ENCODE results near the gene PSMG1. TPM values are rescaled to one million over a fixed set of nuclear protein-coding genes. Genes with fewer than 3 reads are reported as not detected.
A peak's percentile ranks its signal among the peaks of the same experiment; 100 is the strongest.

The PSMG1 gene, protein sequence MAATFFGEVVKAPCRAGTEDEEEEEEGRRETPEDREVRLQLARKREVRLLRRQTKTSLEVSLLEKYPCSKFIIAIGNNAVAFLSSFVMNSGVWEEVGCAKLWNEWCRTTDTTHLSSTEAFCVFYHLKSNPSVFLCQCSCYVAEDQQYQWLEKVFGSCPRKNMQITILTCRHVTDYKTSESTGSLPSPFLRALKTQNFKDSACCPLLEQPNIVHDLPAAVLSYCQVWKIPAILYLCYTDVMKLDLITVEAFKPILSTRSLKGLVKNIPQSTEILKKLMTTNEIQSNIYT
- 10 to 100 TPM; 12.9 to 53.5 (median 30.3) TPM for total RNA-seq

DNA sequence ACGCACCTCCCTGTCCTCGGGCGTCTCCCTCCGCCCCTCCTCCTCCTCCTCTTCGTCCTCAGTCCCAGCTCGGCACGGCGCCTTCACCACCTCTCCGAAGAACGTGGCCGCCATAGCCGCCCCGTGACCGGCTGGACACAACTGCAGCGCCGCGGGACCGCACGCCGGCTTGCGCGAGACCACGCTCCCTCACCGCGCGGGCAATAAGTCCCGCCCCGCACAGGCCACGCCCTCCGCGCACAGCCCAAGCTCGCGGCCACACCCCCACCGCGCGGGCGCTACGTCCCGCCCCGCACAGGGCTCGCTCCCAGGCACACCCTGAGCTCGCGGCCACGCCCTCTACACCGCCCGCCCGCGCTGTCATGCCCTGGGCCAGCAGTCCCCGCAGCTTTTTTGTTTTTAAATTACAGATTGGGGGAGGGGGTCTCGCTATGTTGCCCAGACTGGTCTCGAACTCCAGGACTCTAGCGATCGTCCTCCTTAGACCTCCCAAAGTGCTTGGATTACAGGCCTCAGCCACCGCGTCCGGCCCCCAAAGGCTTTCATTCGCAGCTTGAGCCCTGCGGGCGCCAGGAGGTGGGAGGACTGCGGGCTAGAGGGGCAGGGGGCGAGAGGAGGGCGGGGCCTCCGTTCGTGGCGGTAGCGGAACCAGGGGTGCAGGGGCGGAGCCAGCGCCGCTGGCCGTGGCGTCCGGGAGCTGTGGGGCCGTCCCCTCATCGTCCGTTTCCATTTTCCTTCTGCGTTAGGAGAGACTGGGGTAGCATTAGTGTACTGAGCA lies at the start of gene PSMG1:
Gene PSMG1, minus strand, starts transcription at position 180 of the 778 bp plus-strand sequence. Its CDS starts 66 bp downstream, at position 114.
- peak; percentile 84 to 86 for ATAC-seq
- Histone ChIP-seq H3K36me3 (peaks cover 0 to 18% of the 10 kb centered on the region in 2 donors), H3K4me1 (peaks cover 7 to 8% of the 10 kb centered on the region in 2 donors), H3K27me3 (no peaks in the 10 kb centered on the region), H3K27ac (peak within 1 kb of the TSS; percentile 88 to 97 (median 94)), H3K9me3 (no peaks in the 10 kb centered on the region), H3K4me3 (peak within 1 kb of the TSS; percentile 76 to 96 (median 82))
- peak; percentile 88 to 94 for DNase-seq
- intact Hi-C loops (cut with DNase I; ENCODE audit: low total_unique reads) = loop anchor here (1.0 to 5.0 kb wide), 4 partner anchors 129 to 376 kb away; partner anchors contain the start of genes ETS2 and SH3BGR
- in situ Hi-C loops (cut with MboI; ENCODE audit: low sequenced_read_pairs in 4 of 4) = loop anchor here in 3 of 4 donors (10.0 to 25.0 kb wide), 2 partner anchors 79 to 204 kb away; a partner anchor contains a TSS
- TF ChIP-seq, protein P1, sequence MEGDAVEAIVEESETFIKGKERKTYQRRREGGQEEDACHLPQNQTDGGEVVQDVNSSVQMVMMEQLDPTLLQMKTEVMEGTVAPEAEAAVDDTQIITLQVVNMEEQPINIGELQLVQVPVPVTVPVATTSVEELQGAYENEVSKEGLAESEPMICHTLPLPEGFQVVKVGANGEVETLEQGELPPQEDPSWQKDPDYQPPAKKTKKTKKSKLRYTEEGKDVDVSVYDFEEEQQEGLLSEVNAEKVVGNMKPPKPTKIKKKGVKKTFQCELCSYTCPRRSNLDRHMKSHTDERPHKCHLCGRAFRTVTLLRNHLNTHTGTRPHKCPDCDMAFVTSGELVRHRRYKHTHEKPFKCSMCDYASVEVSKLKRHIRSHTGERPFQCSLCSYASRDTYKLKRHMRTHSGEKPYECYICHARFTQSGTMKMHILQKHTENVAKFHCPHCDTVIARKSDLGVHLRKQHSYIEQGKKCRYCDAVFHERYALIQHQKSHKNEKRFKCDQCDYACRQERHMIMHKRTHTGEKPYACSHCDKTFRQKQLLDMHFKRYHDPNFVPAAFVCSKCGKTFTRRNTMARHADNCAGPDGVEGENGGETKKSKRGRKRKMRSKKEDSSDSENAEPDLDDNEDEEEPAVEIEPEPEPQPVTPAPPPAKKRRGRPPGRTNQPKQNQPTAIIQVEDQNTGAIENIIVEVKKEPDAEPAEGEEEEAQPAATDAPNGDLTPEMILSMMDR (IDR thresholded peaks at IDR 0.05 in 4 of 5, conservative IDR thresholded peaks at IDR 0.05 in 1 of 5) = no peak
- peak; percentile 88 to 92 for TF ChIP-seq POLR2A (IDR thresholded peaks at IDR 0.05)

DNA sequence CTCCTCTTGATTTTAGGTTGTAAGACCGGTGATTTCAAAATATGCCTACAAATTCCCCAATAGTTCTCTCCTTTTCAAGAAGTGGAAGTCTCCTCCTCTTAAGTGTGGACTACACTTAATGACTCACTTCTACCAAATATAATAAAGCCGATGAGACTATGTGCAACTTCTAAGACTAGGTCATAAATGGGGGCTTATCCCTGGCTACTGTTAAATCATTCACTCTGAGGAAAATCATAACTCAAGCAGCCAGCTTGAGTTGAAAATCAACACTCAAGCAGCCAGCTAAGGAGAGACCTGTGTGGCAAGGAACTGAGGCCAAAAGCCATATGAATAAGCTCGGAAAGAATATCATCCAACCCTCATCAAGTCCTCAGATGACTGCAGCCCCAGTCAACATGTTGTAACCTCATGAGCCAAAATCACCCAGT lies 49.6 kb upstream of the PSMG1 start:
- DNase-seq = no peak
- no peak overlapping the region for H3K4me3 ChIP-seq
- H3K27ac ChIP-seq = no peak overlapping the region
- H3K36me3 ChIP-seq = peaks cover 0 to 41% of the 10 kb centered on the region in 2 donors
- H3K9me3 ChIP-seq = no peaks in the 10 kb centered on the region
- no peak for ATAC-seq
- in situ Hi-C loops (cut with MboI; ENCODE audit: low sequenced_read_pairs in 4 of 4) (no loop called here), intact Hi-C loops (cut with DNase I; ENCODE audit: low total_unique reads) (no loop called here)
- TF ChIP-seq POLR2A (IDR thresholded peaks at IDR 0.05) = no peak
- TF ChIP-seq, protein P1 (IDR thresholded peaks at IDR 0.05 in 4 of 5, conservative IDR thresholded peaks at IDR 0.05 in 1 of 5) = no peak
- H3K27me3 ChIP-seq = no peaks in the 10 kb centered on the region
- no peaks in the 10 kb centered on the region for H3K4me1 ChIP-seq

GRCh38 chr21:39224930-39225329 lies 41.7 kb upstream of the PSMG1 start:
- intact Hi-C loops (cut with DNase I; ENCODE audit: low total_unique reads) (no loop called here), in situ Hi-C loops (cut with MboI; ENCODE audit: low sequenced_read_pairs in 4 of 4) (no loop called here)
- ATAC-seq = no peak
- DNase-seq = no peak
- Histone ChIP-seq H3K27ac (no peak overlapping the region), H3K4me1 (no peaks in the 10 kb centered on the region), H3K36me3 (peaks cover 0 to 39% of the 10 kb centered on the region in 2 donors), H3K4me3 (no peak overlapping the region), H3K9me3 (no peaks in the 10 kb centered on the region), H3K27me3 (no peaks in the 10 kb centered on the region)
- TF ChIP-seq POLR2A (IDR thresholded peaks at IDR 0.05) = no peak
- TF ChIP-seq, protein P1 (IDR thresholded peaks at IDR 0.05 in 4 of 5, conservative IDR thresholded peaks at IDR 0.05 in 1 of 5) = no peak

- no peak overlapping the region for H3K4me3 ChIP-seq
- TF ChIP-seq, protein P1 (IDR thresholded peaks at IDR 0.05 in 4 of 5, conservative IDR thresholded peaks at IDR 0.05 in 1 of 5) = no peak
- TF ChIP-seq POLR2A (IDR thresholded peaks at IDR 0.05) = no peak
- no peaks in the 10 kb centered on the region for H3K27me3 ChIP-seq
- intact Hi-C loops (cut with DNase I; ENCODE audit: low total_unique reads) (no loop called here), in situ Hi-C loops (cut with MboI; ENCODE audit: low sequenced_read_pairs in 4 of 4) (no loop called here)
- H3K36me3 ChIP-seq = peaks cover 0 to 55% of the 10 kb centered on the region in 2 donors
- no peaks in the 10 kb centered on the region for H3K9me3 ChIP-seq
- no peaks in the 10 kb centered on the region for H3K4me1 ChIP-seq
- H3K27ac ChIP-seq = no peak overlapping the region
- ATAC-seq (peak in 1 of 2 donors; percentile 30), DNase-seq (no peak)
These were observed 38.8 kb upstream of the PSMG1 start for GRCh38 chr21:39221997-39222486.
